Adrenal gland (tissue), 12 donors: ENCODE results near the gene CYP2S1. TPM values are rescaled to one million over a fixed set of nuclear protein-coding genes. Genes with fewer than 3 reads are reported as not detected.

Source experiments
- DNase-seq, 7 donors: peaks; one replicate each; pipeline ENCODE4 v3.0.0-alpha.2; 2019 to 2020
- H3K27ac ChIP-seq, 5 donors: fragments of 200-600 bp; sonication (generic) in 4 of 5; 1 replicate in 3 of 5; 2 replicates in 2 of 5; pipeline versions ENCODE4 v1.5.1 to v1.8.0; 2016 to 2020; ENCODE audit warnings: mild to moderate bottlenecking in 1 of 5
- H3K27me3 ChIP-seq: fragments of 200-600 bp; 2 replicates; pipeline ENCODE4 v1.8.0; 2021
- H3K36me3 ChIP-seq, 2 donors: fragments of 200-600 bp; replicated peaks in 1 of 2; 1 replicate in 1 of 2; 2 replicates in 1 of 2; pipeline versions ENCODE4 v1.5.1 to v1.8.0; 2018 to 2022
- H3K4me1 ChIP-seq, 2 donors: fragments of 200-600 bp; replicated peaks in 1 of 2; 1 replicate in 1 of 2; 2 replicates in 1 of 2; pipeline versions ENCODE4 v1.5.1 to v1.8.0; 2018 to 2021
- H3K4me3 ChIP-seq, 4 donors: fragments of 200-600 bp; sonication (generic) in 3 of 4; one replicate each; pipeline ENCODE4 v1.5.1; 2016 to 2018
- H3K9me3 ChIP-seq, 3 donors: fragments of 200-600 bp; sonication (generic) in 1 of 3; replicated peaks in 1 of 3; 1 replicate in 2 of 3; 2 replicates in 1 of 3; pipeline versions ENCODE4 v1.5.1 to v1.8.0; 2016 to 2021
- POLR2A ChIP-seq, 2 donors: fragments of 450-650 bp; IDR thresholded peaks; one replicate each; pipeline ENCODE4 v1.6.1; 2017; ENCODE audit warnings: antibody characterized with exemption in 2 of 2, mild to moderate bottlenecking in 2 of 2, moderate library complexity in 1 of 2
- WGBS, 4 donors: extraction: QIAGEN DNeasy Blood & Tissue Kit in 2 of 4; methylation state at CpG; one replicate each; pipeline versions ENCODE4 v1.1.5 to v1.1.7; 2013 to 2017; 5-methylcytosine and 5-hydroxymethylcytosine counted together
- intact Hi-C, 2 donors: fragments of 100-400 bp; cut with DNase I; formaldehyde crosslinking; loops; one replicate each; pipeline versions ENCODE4 v1.14.1 to v1.15.0; 2022 to 2023
- polyA plus RNA-seq, 3 donors: library from polyadenylated mRNA; stranded (reverse); fragments of 200-250 nt in 2 of 3; fragments of 350-450 nt in 1 of 3; fragmentation: Illumina TruSeq in 1 of 3; extraction: RNeasy Lipid Tissue Mini Kit (QIAGEN cat#74804) in 1 of 3; gene quantifications; one replicate each; pipeline ENCODE4 v1.2.3, GENCODE V29; 2013 to 2014
- total RNA-seq, 9 donors: library from RNA; depleted of rRNA in 4 of 9; stranded (reverse); fragments of >200 nt in 4 of 9; fragments of 120-200 nt in 1 of 9; fragmentation: NEBNext Ultra II Directional in 1 of 9; extraction: Animal tissue kit (Norgen Biotek cat#: 25700) in 1 of 9; gene quantifications; one replicate each; pipeline versions ENCODE4 v1.1.0 to v1.2.4, GENCODE V29; 2013 to 2023
- TF ChIP-seq, protein P1 (sequence below), 6 experiments: fragments of 450-650 bp in 4 of 6; fragments of 200-600 bp in 2 of 6; sonication (generic) in 1 of 6; IDR thresholded peaks; 1 replicate in 5 of 6; 2 replicates in 1 of 6; pipeline versions ENCODE4 v1.5.1 to v1.8.0; 2016 to 2021; ENCODE audit warnings: antibody characterized with exemption in 6 of 6, mild to moderate bottlenecking in 2 of 6, moderate library complexity in 1 of 6
- donor health status: healthy with polysubstance abuse.
- donor health status: Bipolar disorder and iron deficiency.
- donor health status: DM: yes; HTN: yes; CAD: no.
- donor health status: DM: no; HTN: no; CAD: no.
- donor health status: DM: no; HTN: no; CAD: no.
- donor health status: DM: yes; HTN: yes; CAD: no.

CYP2S1 gene
- total and polyA plus RNA-seq, 12 donors, result 0.06 to 4.7 (median 1.7) TPM

DNA sequence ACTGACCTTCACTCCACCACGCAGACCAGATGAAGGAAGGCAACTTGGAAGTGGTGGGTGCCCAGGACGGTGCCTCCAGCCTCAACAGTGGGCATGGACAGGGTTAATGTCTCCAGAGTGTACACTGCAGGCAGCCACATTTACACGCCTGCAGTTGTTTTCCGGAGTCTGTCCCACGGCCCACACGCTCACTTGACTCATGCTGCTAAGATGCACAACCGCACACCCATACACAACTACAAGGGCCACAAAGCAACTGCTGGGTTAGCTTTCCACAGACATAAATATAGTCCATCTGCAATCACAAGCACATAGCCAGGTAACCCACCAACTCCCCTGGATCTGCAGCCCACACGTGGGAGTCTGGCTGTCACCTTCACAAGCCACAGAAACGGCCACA is 13.4 kb downstream of the CYP2S1 start:
- no peak for DNase-seq
- Histone ChIP-seq H3K4me3 (no peak overlapping the region), H3K36me3 (no peaks in the 10 kb centered on the region), H3K27me3 (no peaks in the 10 kb centered on the region), H3K9me3 (no peaks in the 10 kb centered on the region), H3K4me1 (no peaks in the 10 kb centered on the region), H3K27ac (no peak overlapping the region)
- 62 to 71% (median 69%) methylated on average over 6 to 9 of the region's 9 CpGs for WGBS, 4 donors
- intact Hi-C loops, result loop anchor here in 1 of 2 donors (5.0 kb wide), 1 partner anchor 46 kb away; no protein-coding TSS in a partner anchor
- TF ChIP-seq POLR2A (IDR thresholded peaks at IDR 0.05), result no peak
- TF ChIP-seq, protein P1, sequence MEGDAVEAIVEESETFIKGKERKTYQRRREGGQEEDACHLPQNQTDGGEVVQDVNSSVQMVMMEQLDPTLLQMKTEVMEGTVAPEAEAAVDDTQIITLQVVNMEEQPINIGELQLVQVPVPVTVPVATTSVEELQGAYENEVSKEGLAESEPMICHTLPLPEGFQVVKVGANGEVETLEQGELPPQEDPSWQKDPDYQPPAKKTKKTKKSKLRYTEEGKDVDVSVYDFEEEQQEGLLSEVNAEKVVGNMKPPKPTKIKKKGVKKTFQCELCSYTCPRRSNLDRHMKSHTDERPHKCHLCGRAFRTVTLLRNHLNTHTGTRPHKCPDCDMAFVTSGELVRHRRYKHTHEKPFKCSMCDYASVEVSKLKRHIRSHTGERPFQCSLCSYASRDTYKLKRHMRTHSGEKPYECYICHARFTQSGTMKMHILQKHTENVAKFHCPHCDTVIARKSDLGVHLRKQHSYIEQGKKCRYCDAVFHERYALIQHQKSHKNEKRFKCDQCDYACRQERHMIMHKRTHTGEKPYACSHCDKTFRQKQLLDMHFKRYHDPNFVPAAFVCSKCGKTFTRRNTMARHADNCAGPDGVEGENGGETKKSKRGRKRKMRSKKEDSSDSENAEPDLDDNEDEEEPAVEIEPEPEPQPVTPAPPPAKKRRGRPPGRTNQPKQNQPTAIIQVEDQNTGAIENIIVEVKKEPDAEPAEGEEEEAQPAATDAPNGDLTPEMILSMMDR (IDR thresholded peaks at IDR 0.05), result no peak

DNA sequence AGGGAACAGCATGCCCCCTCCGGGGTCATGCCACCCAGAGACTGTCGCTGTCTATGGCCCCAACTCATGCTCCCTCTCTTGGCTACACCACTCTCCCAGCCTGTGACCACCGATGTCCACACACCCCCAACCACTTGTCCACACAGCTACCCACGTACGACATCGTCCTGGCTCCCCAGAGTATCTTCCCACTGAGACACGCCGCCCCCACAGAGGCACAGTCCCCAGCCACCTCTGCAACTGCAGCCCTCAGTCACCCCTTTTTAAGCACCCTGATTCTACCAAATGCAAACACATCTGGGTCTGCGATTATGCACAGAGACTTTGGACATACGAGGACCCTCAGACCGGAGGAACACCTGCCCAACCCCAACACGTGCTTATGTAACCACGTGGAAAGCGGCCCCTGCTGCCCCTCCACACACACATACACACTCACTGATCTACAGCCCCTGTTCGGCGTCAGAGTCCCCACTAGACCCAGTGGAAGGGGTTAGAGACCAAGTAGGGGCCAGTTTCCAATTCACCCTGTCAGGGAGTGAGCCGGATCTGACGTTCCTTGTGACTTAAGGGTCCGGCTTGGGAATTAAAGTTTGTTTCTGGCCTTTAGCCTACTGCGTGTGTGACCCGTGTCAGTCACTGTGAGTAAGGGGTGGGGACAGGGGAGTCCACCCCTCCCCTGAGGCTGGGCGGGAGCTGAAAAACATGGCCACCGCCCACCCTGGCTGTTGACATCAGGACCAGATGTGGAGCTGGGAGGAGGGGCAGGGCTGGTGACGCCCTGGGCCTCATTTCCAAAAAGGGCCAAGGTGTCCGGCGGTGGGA is 14.1 kb downstream of the CYP2S1 start:
- Histone ChIP-seq H3K4me3 (no peak overlapping the region), H3K27me3 (no peaks in the 10 kb centered on the region), H3K4me1 (no peaks in the 10 kb centered on the region), H3K27ac (peak overlapping the region in 1 of 5 donors; percentile 49), H3K9me3 (no peaks in the 10 kb centered on the region), H3K36me3 (no peaks in the 10 kb centered on the region)
- peak in 1 of 7 donors; percentile 28 for DNase-seq
- intact Hi-C loops, result loop anchor here in 1 of 2 donors (5.0 kb wide), 1 partner anchor 45 kb away; no protein-coding TSS in a partner anchor
- TF ChIP-seq, protein P1 (IDR thresholded peaks at IDR 0.05), result no peak
- TF ChIP-seq POLR2A (IDR thresholded peaks at IDR 0.05), result no peak
- 74 to 75% (median 74%) methylated on average over 25 to 26 of the region's 26 CpGs for WGBS, 4 donors

DNA sequence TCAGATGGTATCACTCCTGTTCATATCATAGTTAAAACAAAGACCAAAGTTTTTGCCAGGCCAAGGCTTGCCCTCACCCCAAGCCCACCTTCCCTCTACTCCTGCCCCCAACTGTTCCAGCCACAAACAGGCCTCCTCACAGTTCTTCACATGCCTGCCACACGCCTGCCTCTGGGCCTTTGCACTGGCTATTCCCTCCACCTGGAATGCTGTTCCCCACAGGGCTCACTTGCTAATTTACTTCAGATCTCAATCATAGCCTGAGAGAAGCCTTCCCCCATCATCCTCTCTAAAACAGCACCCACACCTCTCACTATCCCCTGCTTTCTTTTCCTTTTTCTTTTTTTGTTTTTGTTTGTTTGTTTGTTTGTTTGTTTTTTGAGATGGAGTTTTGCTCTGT is 21.1 kb downstream of the CYP2S1 start:
- intact Hi-C loops, result no loop called here
- WGBS, 4 donors, result 90 to 100% (median 93%) methylated on average over 1 of the region's 1 CpG
- Histone ChIP-seq H3K4me1 (peaks cover 4 to 11% of the 10 kb centered on the region in 2 donors), H3K36me3 (no peaks in the 10 kb centered on the region), H3K27me3 (no peaks in the 10 kb centered on the region), H3K27ac (no peak overlapping the region), H3K9me3 (no peaks in the 10 kb centered on the region), H3K4me3 (no peak overlapping the region)
- DNase-seq, result no peak
- TF ChIP-seq, protein P1 (IDR thresholded peaks at IDR 0.05), result no peak
- TF ChIP-seq POLR2A (IDR thresholded peaks at IDR 0.05), result no peak

DNA sequence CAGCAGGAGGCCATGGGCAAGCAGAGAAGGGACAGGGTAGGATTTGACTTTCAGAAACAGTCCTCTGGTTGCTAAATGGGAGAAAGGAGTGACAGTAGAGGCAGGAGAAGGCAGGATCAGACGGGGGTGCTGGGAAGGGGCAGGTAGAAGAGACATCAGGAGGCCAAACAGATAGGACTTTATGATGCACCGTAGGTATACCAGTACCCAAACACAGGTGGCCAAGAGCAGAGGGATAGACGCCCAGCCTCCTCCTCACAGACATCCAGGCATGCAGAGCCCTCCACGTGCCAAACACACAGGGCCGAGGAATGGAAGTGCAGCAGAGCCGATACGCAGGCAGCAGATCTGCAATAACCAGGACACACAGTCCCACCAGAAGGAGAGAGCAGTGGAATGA is 24.7 kb downstream of the CYP2S1 start:
- 68 to 78% (median 72%) methylated on average over 7 of the region's 7 CpGs for WGBS, 4 donors
- Histone ChIP-seq H3K27me3 (no peaks in the 10 kb centered on the region), H3K9me3 (no peaks in the 10 kb centered on the region), H3K4me1 (peaks cover 4 to 14% of the 10 kb centered on the region in 2 donors), H3K36me3 (no peaks in the 10 kb centered on the region), H3K4me3 (no peak overlapping the region), H3K27ac (peak overlapping the region in 2 of 5 donors; percentile 92 to 93)
- intact Hi-C loops, result no loop called here
- no peak for TF ChIP-seq POLR2A (IDR thresholded peaks at IDR 0.05)
- DNase-seq, result no peak
